ENCODE measurements around the gene LOXHD1.

DNA sequence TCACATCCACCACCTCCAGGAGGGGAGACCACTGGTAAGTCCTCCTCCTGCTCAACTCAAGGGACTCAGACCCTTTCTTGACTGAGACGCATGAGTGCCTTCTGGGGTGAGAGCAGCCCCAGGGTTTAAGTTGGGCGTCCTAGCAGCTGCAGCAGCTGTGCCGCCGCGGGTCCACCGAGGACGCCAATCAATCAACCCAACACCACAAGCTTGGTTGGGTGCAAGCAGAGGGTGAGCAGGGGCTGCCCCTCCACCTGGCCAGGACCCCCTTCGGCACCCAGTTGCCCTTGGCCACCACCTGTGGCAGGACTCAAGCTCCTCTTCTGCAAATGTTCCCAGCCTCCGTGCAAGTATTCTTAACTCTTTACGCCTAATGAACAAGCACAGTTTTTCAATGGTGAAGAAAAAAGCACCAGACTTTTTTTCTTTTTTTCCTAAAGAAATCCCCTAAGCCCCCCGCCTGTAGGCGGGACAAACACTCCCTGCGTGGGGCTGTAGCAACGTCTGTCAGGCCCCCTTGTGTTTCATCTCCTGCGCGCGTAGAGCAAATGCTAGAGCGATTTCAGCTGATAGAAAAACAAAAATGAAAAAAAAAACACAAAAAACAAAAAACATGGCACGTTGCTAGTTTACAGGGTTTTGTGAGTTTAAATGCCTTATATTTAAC is 197.1 kb downstream of the LOXHD1 start:
- TF ChIP-seq, protein P1, sequence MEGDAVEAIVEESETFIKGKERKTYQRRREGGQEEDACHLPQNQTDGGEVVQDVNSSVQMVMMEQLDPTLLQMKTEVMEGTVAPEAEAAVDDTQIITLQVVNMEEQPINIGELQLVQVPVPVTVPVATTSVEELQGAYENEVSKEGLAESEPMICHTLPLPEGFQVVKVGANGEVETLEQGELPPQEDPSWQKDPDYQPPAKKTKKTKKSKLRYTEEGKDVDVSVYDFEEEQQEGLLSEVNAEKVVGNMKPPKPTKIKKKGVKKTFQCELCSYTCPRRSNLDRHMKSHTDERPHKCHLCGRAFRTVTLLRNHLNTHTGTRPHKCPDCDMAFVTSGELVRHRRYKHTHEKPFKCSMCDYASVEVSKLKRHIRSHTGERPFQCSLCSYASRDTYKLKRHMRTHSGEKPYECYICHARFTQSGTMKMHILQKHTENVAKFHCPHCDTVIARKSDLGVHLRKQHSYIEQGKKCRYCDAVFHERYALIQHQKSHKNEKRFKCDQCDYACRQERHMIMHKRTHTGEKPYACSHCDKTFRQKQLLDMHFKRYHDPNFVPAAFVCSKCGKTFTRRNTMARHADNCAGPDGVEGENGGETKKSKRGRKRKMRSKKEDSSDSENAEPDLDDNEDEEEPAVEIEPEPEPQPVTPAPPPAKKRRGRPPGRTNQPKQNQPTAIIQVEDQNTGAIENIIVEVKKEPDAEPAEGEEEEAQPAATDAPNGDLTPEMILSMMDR (IDR thresholded peaks at IDR 0.05), result no peak
- TF ChIP-seq POLR2A (IDR thresholded peaks at IDR 0.05), result no peak

Measured in testis (tissue), 2 donors.